ENCODE results near the gene ARID1A. TPM values are rescaled to one million over a fixed set of nuclear protein-coding genes. Genes with fewer than 3 reads are reported as not detected.
A peak's percentile ranks its signal among the peaks of the same experiment; 100 is the strongest.

The ARID1A gene
- total RNA-seq, 4 donors from 2014 or later = 44.1 to 97.3 (median 78.4) TPM

- Histone ChIP-seq H3K4me1 (peaks cover 68 to 73% of the 10 kb centered on the region in 2 donors), H3K27me3 (no peaks in the 10 kb centered on the region), H3K27ac (peak overlapping the region in 1 of 3 donors; percentile 21), H3K9me3 (no peaks in the 10 kb centered on the region), H3K36me3 (no peaks in the 10 kb centered on the region), H3K4me3 (replicated peaks in 1 of 3) (no peak overlapping the region)
- intact Hi-C loops (cut with DNase I) = no loop called here
- TF ChIP-seq POLR2A (IDR thresholded peaks at IDR 0.05) (no peak), CTCF (IDR thresholded peaks at IDR 0.05) (no peak)
- DNase-seq = no peak
These were observed 4.9 kb downstream of the ARID1A start for GRCh38 chr1:26700711-26701110.

- intact Hi-C loops (cut with DNase I) = no loop called here
- Histone ChIP-seq H3K36me3 (no peaks in the 10 kb centered on the region), H3K27me3 (no peaks in the 10 kb centered on the region), H3K4me1 (peaks cover 76 to 80% of the 10 kb centered on the region in 2 donors), H3K4me3 (replicated peaks in 1 of 3) (no peak overlapping the region), H3K9me3 (no peaks in the 10 kb centered on the region), H3K27ac (peak overlapping the region; percentile 9 to 21 (median 17))
- WGBS, 2 donors = 38 to 50% methylated on average over 5 of the region's 5 CpGs
- TF ChIP-seq CTCF (IDR thresholded peaks at IDR 0.05) (no peak), POLR2A (IDR thresholded peaks at IDR 0.05) (no peak)
- DNase-seq = no peak
These were observed 5.6 kb downstream of the ARID1A start for GRCh38 chr1:26701266-26701994.

- no peak overlapping the region for H3K4me3 ChIP-seq (replicated peaks in 1 of 3)
- no peaks in the 10 kb centered on the region for H3K27me3 ChIP-seq
- intact Hi-C loops (cut with DNase I) = no loop called here
- H3K4me1 ChIP-seq = peaks cover 81 to 87% of the 10 kb centered on the region in 2 donors
- 15 to 21% methylated on average over 4 of the region's 4 CpGs for WGBS, 2 donors
- TF ChIP-seq CTCF (IDR thresholded peaks at IDR 0.05) (no peak), POLR2A (IDR thresholded peaks at IDR 0.05) (no peak)
- H3K36me3 ChIP-seq = no peaks in the 10 kb centered on the region
- H3K9me3 ChIP-seq = no peaks in the 10 kb centered on the region
- peak in 1 of 2 donors; percentile 34 for DNase-seq
- peak overlapping the region; percentile 17 to 43 (median 21) for H3K27ac ChIP-seq
These were observed 6.3 kb downstream of the ARID1A start for GRCh38 chr1:26701995-26702679.

- intact Hi-C loops (cut with DNase I) = no loop called here
- no peak for DNase-seq
- Histone ChIP-seq H3K27ac (peak overlapping the region; percentile 16 to 43 (median 21)), H3K27me3 (no peaks in the 10 kb centered on the region), H3K4me3 (replicated peaks in 1 of 3) (no peak overlapping the region), H3K9me3 (no peaks in the 10 kb centered on the region), H3K36me3 (no peaks in the 10 kb centered on the region), H3K4me1 (peaks cover 81 to 92% of the 10 kb centered on the region in 2 donors)
- no peak for TF ChIP-seq CTCF (IDR thresholded peaks at IDR 0.05)
- TF ChIP-seq POLR2A (IDR thresholded peaks at IDR 0.05) = no peak
- 63 to 65% methylated on average over 1 of the region's 1 CpG for WGBS, 2 donors
These were observed 6.8 kb downstream of the ARID1A start for GRCh38 chr1:26702680-26703038.

GRCh38 chr1:26703478-26703877 lies 7.7 kb downstream of the ARID1A start:
- Histone ChIP-seq H3K9me3 (no peaks in the 10 kb centered on the region), H3K27ac (peak overlapping the region; percentile 1 to 43 (median 16)), H3K4me3 (replicated peaks in 1 of 3) (no peak overlapping the region), H3K27me3 (no peaks in the 10 kb centered on the region), H3K4me1 (peaks cover 78 to 94% of the 10 kb centered on the region in 2 donors), H3K36me3 (no peaks in the 10 kb centered on the region)
- TF ChIP-seq CTCF (IDR thresholded peaks at IDR 0.05) = no peak
- no peak for TF ChIP-seq POLR2A (IDR thresholded peaks at IDR 0.05)
- intact Hi-C loops (cut with DNase I) = no loop called here
- DNase-seq = no peak

Measured in thyroid gland (tissue), 4 donors.